ENCODE results near the gene TNPO3. TPM values are rescaled to one million over a fixed set of nuclear protein-coding genes. Genes with fewer than 3 reads are reported as not detected.
A peak's percentile ranks its signal among the peaks of the same experiment; 100 is the strongest.

TNPO3 gene
- total RNA-seq, 1 experiment from 2014 or later = 56.6 TPM

GRCh38 chr7:128934361-128935341 is 120.3 kb downstream of the TNPO3 start:
- in situ Hi-C loops (cut with HindIII; ENCODE audit: low pct_unique_long_range_greater_than_20kb, low sequenced_read_pairs) = no loop called here
- no peak for DNase-seq (ENCODE audit: low read depth)

GRCh38 chr7:128933180-128933891 is 121.6 kb downstream of the TNPO3 start:
- DNase-seq (ENCODE audit: low read depth) = no peak
- in situ Hi-C loops (cut with HindIII; ENCODE audit: low pct_unique_long_range_greater_than_20kb, low sequenced_read_pairs) = no loop called here

GRCh38 chr7:128932862-128933179 is 122.1 kb downstream of the TNPO3 start:
- in situ Hi-C loops (cut with HindIII; ENCODE audit: low pct_unique_long_range_greater_than_20kb, low sequenced_read_pairs) = no loop called here
- no peak for DNase-seq (ENCODE audit: low read depth)

- in situ Hi-C loops (cut with HindIII; ENCODE audit: low pct_unique_long_range_greater_than_20kb, low sequenced_read_pairs) = no loop called here
Measured at GRCh38 chr7:128931965-128932861, 122.7 kb downstream of the TNPO3 start.

GRCh38 chr7:128931190-128931798 is 123.6 kb downstream of the TNPO3 start:
- no peak for DNase-seq (ENCODE audit: low read depth)
- in situ Hi-C loops (cut with HindIII; ENCODE audit: low pct_unique_long_range_greater_than_20kb, low sequenced_read_pairs) = no loop called here

More at GRCh38 chr7:128931965-128932861, 122.7 kb downstream of the TNPO3 start:
- no peak for DNase-seq (ENCODE audit: low read depth)

DNA sequence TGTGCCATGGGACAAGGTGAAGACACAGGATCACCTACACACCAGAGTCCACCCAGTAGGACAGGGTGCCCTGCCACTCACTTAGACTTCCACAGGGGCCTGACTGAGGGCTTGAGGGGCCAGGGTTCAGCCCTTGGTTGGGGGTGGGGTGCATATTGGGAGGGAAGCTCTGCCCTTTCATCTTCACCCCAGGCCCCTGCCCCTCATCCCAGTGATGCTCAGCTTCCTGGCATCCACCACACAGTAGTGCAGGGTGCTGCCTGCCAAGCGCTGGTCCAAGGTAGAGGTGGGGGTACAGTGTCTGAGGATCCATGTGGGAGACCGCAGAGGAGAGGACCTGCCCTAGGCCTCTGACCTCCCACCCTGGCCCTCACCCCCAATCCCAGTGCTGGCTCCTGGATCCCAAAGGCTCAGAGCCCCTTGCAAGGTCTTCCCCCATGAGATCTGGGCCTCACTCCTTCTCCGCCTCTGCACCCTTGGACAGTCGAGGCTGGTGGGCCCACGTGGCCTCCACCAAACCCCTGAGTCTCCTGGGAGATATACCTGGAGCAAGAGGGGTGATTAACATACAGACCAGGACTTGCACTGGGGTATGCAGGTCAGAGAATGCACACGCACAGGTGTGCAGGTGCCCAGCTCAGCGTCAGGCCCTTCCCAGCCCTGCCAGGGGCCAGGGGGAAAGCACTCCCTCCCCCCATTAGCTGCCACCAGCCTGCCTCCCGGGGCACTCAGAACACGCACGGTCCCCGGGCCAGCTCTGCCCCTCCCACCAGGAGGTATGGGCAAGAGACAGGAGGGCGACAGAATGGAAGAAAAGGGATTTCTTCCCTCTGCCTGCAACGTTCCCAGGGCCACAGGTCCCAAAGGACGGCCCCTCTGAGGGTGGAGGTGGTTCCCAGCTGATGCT is 125.8 kb downstream of the TNPO3 start:
- in situ Hi-C loops (cut with HindIII; ENCODE audit: low pct_unique_long_range_greater_than_20kb, low sequenced_read_pairs) = no loop called here
- DNase-seq (ENCODE audit: low read depth) = no peak

DNA sequence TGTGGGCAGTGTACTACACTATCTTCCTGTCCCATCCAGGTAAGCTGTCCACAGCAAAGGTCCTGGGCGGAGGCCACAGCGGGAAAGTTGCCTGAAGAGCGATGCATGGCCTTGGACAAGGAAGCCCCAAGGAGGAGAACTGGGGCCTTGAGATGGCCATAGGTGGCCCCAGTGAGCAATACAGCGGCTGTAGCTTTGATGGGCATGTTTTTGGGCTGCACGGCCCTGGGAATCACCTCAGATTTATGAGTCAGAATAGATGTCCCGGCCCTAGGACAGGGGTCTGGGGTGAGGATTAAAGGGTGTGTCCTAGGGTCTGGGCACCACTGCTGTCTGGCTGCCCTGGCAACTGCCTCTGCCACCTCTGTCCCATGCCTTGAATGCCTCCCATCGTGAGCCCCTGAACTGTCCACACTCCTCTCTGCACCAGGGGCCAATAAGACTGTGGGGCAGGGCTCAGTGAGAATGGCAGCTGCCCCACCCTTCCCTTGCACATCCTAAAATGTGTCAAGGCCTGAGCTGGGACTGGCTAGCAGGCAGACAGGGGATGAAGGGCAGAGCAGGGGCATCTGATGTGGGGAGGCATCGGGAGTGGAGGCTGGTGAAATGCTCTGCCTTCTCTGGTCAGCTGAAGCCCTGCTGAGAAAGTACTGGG is 126.6 kb downstream of the TNPO3 start:
- in situ Hi-C loops (cut with HindIII; ENCODE audit: low pct_unique_long_range_greater_than_20kb, low sequenced_read_pairs) = no loop called here
- no peak for DNase-seq (ENCODE audit: low read depth)

DNA sequence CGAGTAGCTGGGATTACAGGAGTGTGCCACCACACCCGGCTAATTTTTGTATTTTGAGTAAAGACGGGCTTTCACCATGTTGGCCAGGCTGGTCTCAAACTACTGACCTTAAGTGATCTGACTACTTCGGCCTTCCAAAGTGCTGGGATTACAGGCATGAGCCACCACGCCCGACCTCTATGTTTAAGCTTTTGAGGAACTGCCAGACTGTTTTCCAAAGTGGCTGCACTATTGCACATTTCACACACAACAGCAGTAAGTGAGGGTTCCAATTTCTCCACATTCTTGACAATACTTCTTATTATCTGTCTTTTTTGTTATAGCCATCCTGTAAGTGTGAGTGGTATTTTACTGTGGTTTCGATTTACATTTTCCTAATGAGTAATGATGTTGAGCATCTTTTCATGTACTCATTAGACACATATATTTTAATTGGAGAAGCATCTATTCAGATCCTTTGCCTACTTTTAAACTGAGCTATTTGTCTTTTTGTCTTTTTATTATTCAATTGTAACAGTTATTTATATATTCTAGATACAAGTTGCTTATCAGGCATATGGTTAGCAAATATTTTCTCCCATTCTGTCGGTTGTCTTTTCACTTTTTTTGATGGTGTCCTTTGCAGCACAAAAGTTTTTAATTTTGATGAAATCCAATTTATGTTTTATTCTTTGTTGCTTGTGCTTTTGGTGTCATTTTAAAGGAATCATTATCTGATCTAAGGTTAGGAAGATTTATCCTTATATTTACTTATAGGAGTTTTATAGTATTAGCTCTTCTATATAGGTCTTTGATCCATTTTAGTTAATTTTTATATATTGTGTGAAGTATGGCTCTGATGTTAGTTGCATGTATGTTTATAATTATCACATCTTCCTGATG is 130.0 kb downstream of the TNPO3 start:
- no peak for DNase-seq (ENCODE audit: low read depth)
- in situ Hi-C loops (cut with HindIII; ENCODE audit: low pct_unique_long_range_greater_than_20kb, low sequenced_read_pairs) = no loop called here

- no peak for DNase-seq (ENCODE audit: low read depth)
- in situ Hi-C loops (cut with HindIII; ENCODE audit: low pct_unique_long_range_greater_than_20kb, low sequenced_read_pairs) = no loop called here
Measured at GRCh38 chr7:128923411-128923800, 131.5 kb downstream of the TNPO3 start.

- in situ Hi-C loops (cut with HindIII; ENCODE audit: low pct_unique_long_range_greater_than_20kb, low sequenced_read_pairs) = no loop called here
Measured at GRCh38 chr7:128922496-128923410, 132.2 kb downstream of the TNPO3 start.

DNA sequence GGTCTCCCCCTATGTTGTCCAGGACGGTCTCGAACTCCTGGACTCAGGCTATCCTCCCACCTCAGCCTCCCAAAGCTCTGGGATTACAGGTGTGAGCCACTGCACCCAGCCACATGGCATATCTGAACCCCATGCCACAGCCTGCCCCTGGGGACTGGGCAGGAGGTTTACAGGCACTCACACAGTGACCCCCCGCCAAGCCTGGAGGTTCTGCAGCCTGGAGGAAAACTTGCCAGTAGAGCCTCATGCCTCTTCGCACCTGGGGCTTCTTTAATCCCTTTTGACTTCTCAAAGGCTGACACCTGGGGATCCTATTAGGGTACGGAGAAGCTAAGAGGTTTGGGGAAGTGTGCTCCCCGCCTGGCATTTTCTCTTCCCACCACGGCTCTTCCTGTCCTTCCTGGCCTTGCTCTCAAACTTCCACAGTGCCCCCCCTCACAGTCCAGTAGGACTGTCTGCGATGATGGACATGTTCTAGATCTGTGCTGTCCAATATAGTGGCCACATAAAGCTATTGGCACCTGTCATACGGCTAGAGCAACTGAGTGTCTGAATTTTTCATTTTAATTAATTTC is 133.0 kb downstream of the TNPO3 start:
- in situ Hi-C loops (cut with HindIII; ENCODE audit: low pct_unique_long_range_greater_than_20kb, low sequenced_read_pairs) = no loop called here
- DNase-seq (ENCODE audit: low read depth) = no peak

More at GRCh38 chr7:128922496-128923410, 132.2 kb downstream of the TNPO3 start:
- DNase-seq (ENCODE audit: low read depth) = no peak

GRCh38 chr7:128920913-128921582 is 133.9 kb downstream of the TNPO3 start:
- peak; percentile 72 for DNase-seq (ENCODE audit: low read depth)
- in situ Hi-C loops (cut with HindIII; ENCODE audit: low pct_unique_long_range_greater_than_20kb, low sequenced_read_pairs) = no loop called here

DNA sequence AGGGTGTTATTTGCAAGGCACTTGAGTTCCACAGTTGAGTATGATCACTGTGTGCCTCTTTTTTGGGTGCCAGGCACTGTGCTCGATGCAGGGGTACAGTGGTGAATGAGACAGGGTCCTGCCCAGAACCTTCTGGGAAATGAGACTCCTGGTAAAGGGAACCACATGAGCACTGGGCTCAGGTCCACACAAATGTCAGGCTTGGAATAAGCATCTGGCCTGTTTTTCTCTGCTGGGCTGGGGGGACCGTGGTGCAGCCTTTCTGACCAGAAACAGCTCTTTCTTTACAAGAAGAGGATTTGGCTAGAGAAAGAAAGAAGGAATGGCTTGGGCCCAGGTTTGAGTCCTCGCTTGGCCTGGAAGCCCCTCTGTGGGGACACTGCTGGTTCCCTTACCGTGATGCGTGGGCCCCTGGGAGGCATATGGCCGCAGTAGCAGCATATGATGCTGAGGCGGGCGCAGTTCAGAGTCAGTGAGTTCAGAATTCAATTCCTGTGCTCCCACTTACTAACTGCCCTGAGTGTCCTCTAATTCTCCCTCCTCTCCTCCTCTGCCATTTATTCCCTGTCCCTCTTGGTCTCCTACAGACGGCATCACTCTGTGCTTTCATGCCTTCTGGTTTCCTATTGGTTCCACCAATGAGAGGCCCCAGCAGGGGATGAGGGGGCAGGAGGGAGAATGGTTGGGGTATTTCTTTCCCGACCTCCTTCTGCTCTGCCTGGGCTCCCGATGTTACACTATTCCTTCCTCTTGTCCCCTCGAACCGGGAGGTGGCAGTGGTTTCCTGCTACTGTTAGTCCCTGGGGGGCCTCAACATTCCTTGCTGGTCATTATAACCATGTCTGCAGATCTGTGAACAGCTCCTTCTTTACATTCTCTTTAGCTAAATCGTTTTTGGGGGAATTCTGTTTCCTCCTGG is 134.8 kb downstream of the TNPO3 start:
- DNase-seq (ENCODE audit: low read depth) = peak; percentile 47
- in situ Hi-C loops (cut with HindIII; ENCODE audit: low pct_unique_long_range_greater_than_20kb, low sequenced_read_pairs) = no loop called here
